Measurements from ENCODE around the gene ANGPTL1.

- TF ChIP-seq CTCF (IDR thresholded peaks at IDR 0.05; ENCODE audit: low read length) (no peak), EZH2 (optimal IDR thresholded peaks at IDR 0.05; ENCODE audit: low read depth, low read length) (no peak), EZH2phosphoT487 (IDR thresholded peaks at IDR 0.05; ENCODE audit: low read length) (no peak)
Measured at GRCh38 chr1:178868706-178869105, 2.2 kb downstream of the ANGPTL1 start.

All from MM.1S (cell line).